Measurements from ENCODE around the gene TERC.

GRCh38 chr3:169764312-169764881 lies 463 bp downstream of the TERC start:
- TF ChIP-seq CTCF (IDR thresholded peaks at IDR 0.05; ENCODE audit: insufficient read depth, low read length) (no peak), SPI1 (IDR thresholded peaks at IDR 0.05; ENCODE audit: borderline replicate concordance, low read depth) (peak; percentile 90), POLR2AphosphoS5 (IDR thresholded peaks at IDR 0.05; ENCODE audit: low read depth) (peak; percentile 77), GABPA (IDR thresholded peaks at IDR 0.05; ENCODE audit: low read depth) (no peak)
